Effector memory CD8-positive, alpha-beta T cell (primary cell): Measurements from ENCODE around the gene ATP11A.
A peak's percentile ranks its signal among the peaks of the same experiment; 100 is the strongest.
"Not testable (repeated sequence)": the region's sequence is repeated elsewhere in the genome, so short reads cannot be mapped to it uniquely, and the experiment has no call there.

Source experiments
- ATAC-seq: fragments of 150-1000 bp; cut with Tn5 transposase; replicated peaks from 2 replicates; pipeline ENCODE4 v1.10.0; 2021; ENCODE audit warnings: mild to moderate bottlenecking, moderate library complexity
- DNase-seq, 3 experiments: peaks; one replicate each; pipeline ENCODE4 v3.0.0; 2021
- H3K27ac Mint-ChIP-seq, 2 donors: one replicate each; pipeline ENCODE4 v1.8.0; 2022; ENCODE audit warnings: mild to moderate bottlenecking in 2 of 2, mixed read lengths in 2 of 2, moderate library complexity in 2 of 2
- H3K27me3 Mint-ChIP-seq, 2 donors: one replicate each; pipeline ENCODE4 v1.8.0; 2022; ENCODE audit warnings: mixed read lengths in 2 of 2
- H3K36me3 Mint-ChIP-seq: one replicate; pipeline ENCODE4 v1.8.0; 2022; ENCODE audit warnings: mild to moderate bottlenecking, moderate library complexity, mixed read lengths; ENCODE audit not compliant: insufficient read depth
- H3K4me1 Mint-ChIP-seq, 2 donors: one replicate each; pipeline ENCODE4 v1.8.0; 2022; ENCODE audit warnings: low read depth in 2 of 2, mixed read lengths in 2 of 2
- H3K4me3 Mint-ChIP-seq, 2 donors: one replicate each; pipeline ENCODE4 v1.8.0; 2022; ENCODE audit warnings: mild to moderate bottlenecking in 2 of 2, mixed read lengths in 2 of 2, moderate library complexity in 2 of 2
- H3K9me3 Mint-ChIP-seq, 2 donors: one replicate each; pipeline ENCODE4 v1.8.0; 2022; ENCODE audit warnings: mixed read lengths in 2 of 2

Gene ATP11A

GRCh38 chr13:112876305-112877000 lies 186.6 kb downstream of the ATP11A start:
- Mint-ChIP-seq H3K9me3 (peaks cover 8 to 15% of the 10 kb centered on the region in 2 donors), H3K27me3 (no peaks in the 10 kb centered on the region), H3K4me3 (no peak overlapping the region), H3K4me1 (peaks cover 13 to 18% of the 10 kb centered on the region in 2 donors), H3K36me3 (peaks cover 36% of the 10 kb centered on the region), H3K27ac (peak overlapping the region in 1 of 2 donors; percentile 26)
- no peak for DNase-seq
- ATAC-seq, result no peak

GRCh38 chr13:112877066-112877465 lies 187.2 kb downstream of the ATP11A start:
- H3K36me3 Mint-ChIP-seq, result peaks cover 34% of the 10 kb centered on the region
- no peak overlapping the region for H3K27ac Mint-ChIP-seq
- H3K4me1 Mint-ChIP-seq, result peaks cover 13 to 18% of the 10 kb centered on the region in 2 donors
- no peak for DNase-seq
- H3K4me3 Mint-ChIP-seq, result no peak overlapping the region
- ATAC-seq, result no peak
- H3K9me3 Mint-ChIP-seq, result peaks cover 8 to 15% of the 10 kb centered on the region in 2 donors
- H3K27me3 Mint-ChIP-seq, result no peaks in the 10 kb centered on the region

GRCh38 chr13:112877539-112877938 lies 187.7 kb downstream of the ATP11A start:
- Mint-ChIP-seq H3K36me3 (peaks cover 34% of the 10 kb centered on the region), H3K27ac (no peak overlapping the region), H3K9me3 (peaks cover 8 to 15% of the 10 kb centered on the region in 2 donors), H3K4me1 (peaks cover 13 to 18% of the 10 kb centered on the region in 2 donors), H3K27me3 (no peaks in the 10 kb centered on the region), H3K4me3 (no peak overlapping the region)
- DNase-seq (no peak), ATAC-seq (no peak)

GRCh38 chr13:112877976-112878955 lies 188.4 kb downstream of the ATP11A start:
- no peak overlapping the region for H3K4me3 Mint-ChIP-seq
- ATAC-seq, result no peak
- H3K27me3 Mint-ChIP-seq, result no peaks in the 10 kb centered on the region
- no peak for DNase-seq
- peaks cover 27% of the 10 kb centered on the region for H3K36me3 Mint-ChIP-seq
- H3K9me3 Mint-ChIP-seq, result peaks cover 5 to 7% of the 10 kb centered on the region in 2 donors
- no peak overlapping the region for H3K27ac Mint-ChIP-seq
- H3K4me1 Mint-ChIP-seq, result peaks cover 13 to 17% of the 10 kb centered on the region in 2 donors

- no peaks in the 10 kb centered on the region for H3K9me3 Mint-ChIP-seq
- H3K4me3 Mint-ChIP-seq, result no peak overlapping the region
- peaks cover 21% of the 10 kb centered on the region for H3K36me3 Mint-ChIP-seq
- peaks cover 8 to 9% of the 10 kb centered on the region in 2 donors for H3K4me1 Mint-ChIP-seq
- no peaks in the 10 kb centered on the region for H3K27me3 Mint-ChIP-seq
- no peak for DNase-seq
- H3K27ac Mint-ChIP-seq, result no peak overlapping the region
- ATAC-seq, result no peak
Observed at GRCh38 chr13:112879283-112879833, 189.5 kb downstream of the ATP11A start.

GRCh38 chr13:112880221-112880641 lies 190.4 kb downstream of the ATP11A start:
- H3K36me3 Mint-ChIP-seq, result peaks cover 21% of the 10 kb centered on the region

GRCh38 chr13:112880976-112881540 lies 191.2 kb downstream of the ATP11A start:
- H3K36me3 Mint-ChIP-seq, result peaks cover 15% of the 10 kb centered on the region
- H3K27me3 Mint-ChIP-seq, result no peaks in the 10 kb centered on the region

More at GRCh38 chr13:112880221-112880641, 190.4 kb downstream of the ATP11A start:
- no peak overlapping the region for H3K27ac Mint-ChIP-seq
- peaks cover 3 to 4% of the 10 kb centered on the region in 2 donors for H3K4me1 Mint-ChIP-seq
- no peak for DNase-seq
- no peaks in the 10 kb centered on the region for H3K9me3 Mint-ChIP-seq
- H3K4me3 Mint-ChIP-seq, result no peak overlapping the region
- no peaks in the 10 kb centered on the region for H3K27me3 Mint-ChIP-seq
- no peak for ATAC-seq

GRCh38 chr13:112881656-112882554 lies 192.1 kb downstream of the ATP11A start:
- Mint-ChIP-seq H3K4me3 (no peak overlapping the region), H3K27ac (no peak overlapping the region), H3K36me3 (peaks cover 9% of the 10 kb centered on the region), H3K27me3 (no peaks in the 10 kb centered on the region), H3K4me1 (peaks cover 0 to 1% of the 10 kb centered on the region in 2 donors), H3K9me3 (no peaks in the 10 kb centered on the region)
- ATAC-seq (no peak), DNase-seq (no peak)

More at GRCh38 chr13:112880976-112881540, 191.2 kb downstream of the ATP11A start:
- no peak for ATAC-seq
- DNase-seq, result no peak
- peaks cover 0 to 1% of the 10 kb centered on the region in 2 donors for H3K4me1 Mint-ChIP-seq
- no peak overlapping the region for H3K27ac Mint-ChIP-seq
- no peak overlapping the region for H3K4me3 Mint-ChIP-seq
- no peaks in the 10 kb centered on the region for H3K9me3 Mint-ChIP-seq

GRCh38 chr13:112882555-112883024 lies 192.8 kb downstream of the ATP11A start:
- Mint-ChIP-seq H3K4me3 (peak overlapping the region in 1 of 2 donors; percentile 40), H3K9me3 (no peaks in the 10 kb centered on the region), H3K27ac (no peak overlapping the region), H3K4me1 (peaks cover 0 to 1% of the 10 kb centered on the region in 2 donors), H3K36me3 (peaks cover 15% of the 10 kb centered on the region), H3K27me3 (no peaks in the 10 kb centered on the region)
- no peak for DNase-seq
- ATAC-seq, result no peak

GRCh38 chr13:112883241-112883945 lies 193.6 kb downstream of the ATP11A start:
- H3K9me3 Mint-ChIP-seq, result no peaks in the 10 kb centered on the region
- H3K27ac Mint-ChIP-seq, result no peak overlapping the region
- no peaks in the 10 kb centered on the region for H3K27me3 Mint-ChIP-seq
- H3K36me3 Mint-ChIP-seq, result peaks cover 15% of the 10 kb centered on the region
- no peak overlapping the region for H3K4me3 Mint-ChIP-seq
- no peak for ATAC-seq
- DNase-seq, result no peak
- no peaks in the 10 kb centered on the region for H3K4me1 Mint-ChIP-seq

GRCh38 chr13:112884700-112885099 lies 194.9 kb downstream of the ATP11A start:
- H3K27ac Mint-ChIP-seq, H3K4me3 Mint-ChIP-seq, H3K4me1 Mint-ChIP-seq, H3K27me3 Mint-ChIP-seq, H3K9me3 Mint-ChIP-seq, DNase-seq, ATAC-seq: not testable (repeated sequence)
- H3K36me3 Mint-ChIP-seq, result peaks cover 18% of the 10 kb centered on the region
